ENCODE measurements around the gene CNDP1. TPM values are rescaled to one million over a fixed set of nuclear protein-coding genes. Genes with fewer than 3 reads are reported as not detected.

CNDP1 gene
- total RNA-seq, 1 donor from 2014 or later, result not detected

DNA sequence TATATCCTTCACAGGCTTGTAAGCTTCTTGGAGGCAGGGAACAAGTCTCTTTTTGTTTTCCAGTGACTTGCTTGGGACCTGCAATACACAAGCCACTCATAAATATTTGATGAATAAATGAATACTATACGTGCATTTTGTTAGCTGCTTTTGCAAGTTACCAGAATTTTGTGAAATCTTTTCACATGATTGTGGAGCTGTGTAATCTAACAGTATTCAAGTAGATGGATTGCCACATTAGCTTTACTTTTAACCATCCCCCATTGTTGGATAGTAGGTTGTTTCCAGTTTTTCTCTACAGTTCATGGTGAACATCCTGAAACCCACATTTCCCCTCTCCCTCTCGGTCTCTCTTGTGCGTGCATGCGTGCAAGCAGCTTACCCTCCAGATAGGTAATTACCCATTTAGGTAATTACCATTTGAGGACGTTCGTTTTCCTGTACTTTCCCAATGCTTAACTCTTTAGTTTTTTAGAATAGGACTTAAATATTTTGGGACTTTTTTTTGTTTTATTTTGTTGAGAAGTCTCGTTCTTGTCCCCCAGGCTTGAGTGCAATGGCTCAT lies 75.8 kb downstream of the CNDP1 start:
- Mint-ChIP-seq H3K9me3 (ENCODE audit: unreplicated experiment) (no peaks in the 10 kb centered on the region), H3K36me3 (ENCODE audit: low read depth, unreplicated experiment) (no peaks in the 10 kb centered on the region), H3K4me1 (ENCODE audit: unreplicated experiment) (peaks cover 17% of the 10 kb centered on the region), H3K27me3 (ENCODE audit: unreplicated experiment) (peaks cover 3% of the 10 kb centered on the region), H3K27ac (ENCODE audit: unreplicated experiment) (no peak overlapping the region), H3K4me3 (ENCODE audit: unreplicated experiment) (no peak overlapping the region)
- no peak for DNase-seq (ENCODE audit: low spot score)
- TF ChIP-seq, protein P1, sequence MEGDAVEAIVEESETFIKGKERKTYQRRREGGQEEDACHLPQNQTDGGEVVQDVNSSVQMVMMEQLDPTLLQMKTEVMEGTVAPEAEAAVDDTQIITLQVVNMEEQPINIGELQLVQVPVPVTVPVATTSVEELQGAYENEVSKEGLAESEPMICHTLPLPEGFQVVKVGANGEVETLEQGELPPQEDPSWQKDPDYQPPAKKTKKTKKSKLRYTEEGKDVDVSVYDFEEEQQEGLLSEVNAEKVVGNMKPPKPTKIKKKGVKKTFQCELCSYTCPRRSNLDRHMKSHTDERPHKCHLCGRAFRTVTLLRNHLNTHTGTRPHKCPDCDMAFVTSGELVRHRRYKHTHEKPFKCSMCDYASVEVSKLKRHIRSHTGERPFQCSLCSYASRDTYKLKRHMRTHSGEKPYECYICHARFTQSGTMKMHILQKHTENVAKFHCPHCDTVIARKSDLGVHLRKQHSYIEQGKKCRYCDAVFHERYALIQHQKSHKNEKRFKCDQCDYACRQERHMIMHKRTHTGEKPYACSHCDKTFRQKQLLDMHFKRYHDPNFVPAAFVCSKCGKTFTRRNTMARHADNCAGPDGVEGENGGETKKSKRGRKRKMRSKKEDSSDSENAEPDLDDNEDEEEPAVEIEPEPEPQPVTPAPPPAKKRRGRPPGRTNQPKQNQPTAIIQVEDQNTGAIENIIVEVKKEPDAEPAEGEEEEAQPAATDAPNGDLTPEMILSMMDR (IDR thresholded peaks at IDR 0.05; ENCODE audit: unreplicated experiment), result no peak

DNA sequence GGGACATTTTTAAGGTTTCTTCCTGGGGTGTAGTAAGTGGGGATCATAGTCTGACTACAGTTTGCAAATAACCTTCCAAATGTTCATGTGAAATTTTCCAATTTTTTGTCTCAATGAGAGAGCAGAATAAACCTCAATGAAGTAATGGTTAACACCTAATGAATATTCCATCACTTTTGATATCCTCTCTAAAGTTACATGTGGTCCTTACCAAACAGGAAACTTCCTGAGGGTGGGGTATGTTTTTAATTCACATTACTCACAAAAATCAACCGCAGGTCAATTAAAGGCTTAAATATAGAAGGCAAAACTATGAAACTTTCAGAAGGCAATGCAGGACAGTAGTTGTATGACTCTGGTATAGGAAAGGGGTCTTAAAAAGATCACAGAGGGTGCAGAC lies 76.6 kb downstream of the CNDP1 start:
- no peaks in the 10 kb centered on the region for H3K9me3 Mint-ChIP-seq (ENCODE audit: unreplicated experiment)
- H3K27ac Mint-ChIP-seq (ENCODE audit: unreplicated experiment), result peak overlapping the region; percentile 28
- H3K4me1 Mint-ChIP-seq (ENCODE audit: unreplicated experiment), result peaks cover 17% of the 10 kb centered on the region
- peaks cover 3% of the 10 kb centered on the region for H3K27me3 Mint-ChIP-seq (ENCODE audit: unreplicated experiment)
- TF ChIP-seq, protein P1 (IDR thresholded peaks at IDR 0.05; ENCODE audit: unreplicated experiment), result no peak
- no peaks in the 10 kb centered on the region for H3K36me3 Mint-ChIP-seq (ENCODE audit: low read depth, unreplicated experiment)
- no peak for DNase-seq (ENCODE audit: low spot score)
- H3K4me3 Mint-ChIP-seq (ENCODE audit: unreplicated experiment), result peak overlapping the region; percentile 34

DNA sequence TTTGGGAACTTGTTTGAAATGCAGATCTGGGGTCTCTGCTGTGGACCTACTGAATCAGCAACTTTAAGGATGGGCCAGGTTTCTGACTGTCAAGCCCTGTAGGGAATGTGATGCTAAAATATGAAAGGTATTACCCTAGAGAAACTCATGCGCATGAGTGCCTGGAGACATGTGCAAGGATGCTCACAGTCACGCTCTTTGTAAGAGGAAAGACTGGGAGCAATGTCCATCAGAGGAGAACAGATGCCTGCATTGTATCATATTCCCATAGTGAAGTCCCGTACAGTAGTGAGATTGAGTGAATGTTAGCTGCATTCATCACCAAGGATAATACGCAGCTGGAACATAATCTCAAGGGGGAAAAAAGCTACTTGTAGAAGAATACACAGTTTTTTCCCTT lies 77.5 kb downstream of the CNDP1 start:
- no peak for DNase-seq (ENCODE audit: low spot score)
- H3K27me3 Mint-ChIP-seq (ENCODE audit: unreplicated experiment), result peaks cover 3% of the 10 kb centered on the region
- no peaks in the 10 kb centered on the region for H3K36me3 Mint-ChIP-seq (ENCODE audit: low read depth, unreplicated experiment)
- H3K9me3 Mint-ChIP-seq (ENCODE audit: unreplicated experiment), result no peaks in the 10 kb centered on the region
- no peak overlapping the region for H3K4me3 Mint-ChIP-seq (ENCODE audit: unreplicated experiment)
- peaks cover 17% of the 10 kb centered on the region for H3K4me1 Mint-ChIP-seq (ENCODE audit: unreplicated experiment)
- TF ChIP-seq, protein P1 (IDR thresholded peaks at IDR 0.05; ENCODE audit: unreplicated experiment), result no peak
- no peak overlapping the region for H3K27ac Mint-ChIP-seq (ENCODE audit: unreplicated experiment)

DNA sequence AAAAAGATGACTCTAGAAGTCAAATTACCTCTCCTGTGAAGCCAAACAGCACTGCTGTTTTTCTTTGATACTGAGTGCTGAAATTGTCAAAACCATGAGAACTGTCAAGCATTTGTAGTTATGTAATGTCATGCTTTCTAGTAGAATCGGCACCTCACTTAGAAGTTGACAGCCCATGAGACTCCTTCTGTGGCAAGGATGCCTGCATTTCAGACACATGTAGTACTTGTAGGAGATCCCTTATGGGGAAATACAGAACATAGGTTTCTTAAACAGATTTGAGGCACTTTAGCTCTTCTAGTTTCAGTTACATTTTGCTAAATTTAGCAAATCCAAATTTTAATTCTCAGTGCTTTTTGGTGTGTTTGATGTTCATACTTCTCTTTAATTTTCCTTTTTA lies 79.1 kb downstream of the CNDP1 start:
- TF ChIP-seq, protein P1 (IDR thresholded peaks at IDR 0.05; ENCODE audit: unreplicated experiment), result no peak
- H3K4me1 Mint-ChIP-seq (ENCODE audit: unreplicated experiment), result peaks cover 17% of the 10 kb centered on the region
- H3K27ac Mint-ChIP-seq (ENCODE audit: unreplicated experiment), result no peak overlapping the region
- H3K9me3 Mint-ChIP-seq (ENCODE audit: unreplicated experiment), result no peaks in the 10 kb centered on the region
- H3K36me3 Mint-ChIP-seq (ENCODE audit: low read depth, unreplicated experiment), result no peaks in the 10 kb centered on the region
- DNase-seq (ENCODE audit: low spot score), result no peak
- H3K27me3 Mint-ChIP-seq (ENCODE audit: unreplicated experiment), result peaks cover 3% of the 10 kb centered on the region
- H3K4me3 Mint-ChIP-seq (ENCODE audit: unreplicated experiment), result no peak overlapping the region

DNA sequence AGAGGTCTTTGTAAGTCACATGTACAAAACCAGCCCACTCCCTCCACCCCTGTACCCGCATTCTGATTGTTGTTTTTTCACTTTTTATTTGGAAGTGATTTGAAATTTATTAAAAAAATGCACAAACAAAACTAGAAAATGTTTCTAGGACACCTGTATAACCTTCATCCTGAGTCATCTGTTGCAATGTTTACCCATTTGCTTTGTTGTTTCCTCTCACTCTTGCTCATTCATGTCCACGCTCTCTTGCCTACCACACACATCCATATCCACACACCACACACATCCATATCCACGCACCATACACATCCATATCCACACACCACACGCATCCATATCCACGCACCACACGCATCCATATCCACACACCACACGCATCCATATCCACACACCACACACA lies 82.2 kb downstream of the CNDP1 start:
- H3K27ac Mint-ChIP-seq (ENCODE audit: unreplicated experiment), result no peak overlapping the region
- H3K9me3 Mint-ChIP-seq (ENCODE audit: unreplicated experiment), result no peaks in the 10 kb centered on the region

More for the DNA sequence above, 82.2 kb downstream of the CNDP1 start:
- no peaks in the 10 kb centered on the region for H3K27me3 Mint-ChIP-seq (ENCODE audit: unreplicated experiment)
- no peak for DNase-seq (ENCODE audit: low spot score)
- TF ChIP-seq, protein P1 (IDR thresholded peaks at IDR 0.05; ENCODE audit: unreplicated experiment), result no peak
- peaks cover 5% of the 10 kb centered on the region for H3K4me1 Mint-ChIP-seq (ENCODE audit: unreplicated experiment)
- no peak overlapping the region for H3K4me3 Mint-ChIP-seq (ENCODE audit: unreplicated experiment)
- H3K36me3 Mint-ChIP-seq (ENCODE audit: low read depth, unreplicated experiment), result no peaks in the 10 kb centered on the region

Measured in endothelial cell (in vitro differentiated cells).